GM23338 (cell line): Measurements from ENCODE around the gene PDZD7. TPM values are rescaled to one million over a fixed set of nuclear protein-coding genes. Genes with fewer than 3 reads are reported as not detected.

Experiments used
- ATAC-seq: fragments of 200-7000 bp; cut with Tn5 transposase; 3 replicates; pipeline ENCODE4 v1.9.1; 2020
- DNase-seq: peaks from one replicate; pipeline ENCODE4 v3.0.0-alpha.2; 2015; ENCODE audit warnings: low spot score
- H2AFZ ChIP-seq: fragments of 200-600 bp; sonication (generic); 2 replicates; pipeline ENCODE4 v1.8.0; 2016; ENCODE audit warnings: antibody characterized with exemption, mild to moderate bottlenecking, moderate library complexity
- H3F3A ChIP-seq: fragments of 200-600 bp; sonication (generic); replicated peaks from 2 replicates; pipeline ENCODE4 v1.8.0; 2017; ENCODE audit warnings: antibody characterized with exemption, mixed run types, low read depth
- H3K27ac ChIP-seq: fragments of 200-600 bp; sonication (generic); 2 replicates; pipeline ENCODE4 v1.6.1; 2016; ENCODE audit warnings: low read depth
- H3K27me3 ChIP-seq: fragments of 200-600 bp; sonication (generic); 2 replicates; pipeline ENCODE4 v1.8.0; 2016; ENCODE audit warnings: mild to moderate bottlenecking, mixed run types, moderate library complexity; ENCODE audit not compliant: insufficient read depth
- H3K36me3 ChIP-seq: fragments of 200-600 bp; sonication (generic); 2 replicates; pipeline ENCODE4 v1.8.0; 2016; ENCODE audit warnings: mild to moderate bottlenecking; ENCODE audit not compliant: insufficient read depth
- H3K4me1 ChIP-seq: fragments of 200-600 bp; sonication (generic); 2 replicates; pipeline ENCODE4 v1.8.0; 2016; ENCODE audit warnings: mild to moderate bottlenecking, moderate library complexity; ENCODE audit not compliant: insufficient read depth
- H3K4me2 ChIP-seq: fragments of 200-600 bp; sonication (generic); 2 replicates; pipeline ENCODE4 v1.7.1; 2017; ENCODE audit warnings: mixed run types
- H3K4me3 ChIP-seq: fragments of 200-600 bp; sonication (generic); 2 replicates; pipeline ENCODE4 v1.6.1; 2016; ENCODE audit warnings: mixed run types
- H3K79me2 ChIP-seq: fragments of 200-600 bp; sonication (generic); replicated peaks from 2 replicates; pipeline ENCODE4 v1.8.0; 2017; ENCODE audit warnings: mild to moderate bottlenecking; ENCODE audit not compliant: insufficient read depth
- H3K9me2 ChIP-seq: fragments of 200-600 bp; sonication (generic); 2 replicates; pipeline ENCODE4 v1.8.0; 2017; ENCODE audit not compliant: insufficient read depth
- H4K20me1 ChIP-seq: fragments of 200-600 bp; sonication (generic); replicated peaks from 2 replicates; pipeline ENCODE4 v1.8.0; 2017; ENCODE audit warnings: mild to moderate bottlenecking; ENCODE audit not compliant: insufficient read depth
- H3K27ac Mint-ChIP-seq: 2 replicates; pipeline ENCODE4 v1.8.0; 2020; ENCODE audit warnings: inconsistent platforms, mild to moderate bottlenecking, moderate library complexity, mixed read lengths
- H3K27me3 Mint-ChIP-seq: 3 replicates; pipeline ENCODE4 v1.8.0; 2022; ENCODE audit warnings: low read depth, mild to moderate bottlenecking, moderate library complexity, mixed read lengths, inconsistent platforms; ENCODE audit not compliant: insufficient read depth, poor library complexity
- H3K36me3 Mint-ChIP-seq: 3 replicates; pipeline ENCODE4 v1.8.0; 2021; ENCODE audit warnings: low read depth, mild to moderate bottlenecking, inconsistent platforms, moderate library complexity, mixed read lengths
- H3K4me1 Mint-ChIP-seq: 3 replicates; pipeline ENCODE4 v1.8.0; 2020; ENCODE audit warnings: mild to moderate bottlenecking, inconsistent platforms, mixed read lengths
- H3K4me3 Mint-ChIP-seq: 3 replicates; pipeline ENCODE4 v1.8.0; 2021; ENCODE audit warnings: moderate library complexity, mild to moderate bottlenecking, inconsistent platforms, mixed read lengths
- H3K9me3 Mint-ChIP-seq: 3 replicates; pipeline ENCODE4 v1.8.0; 2020; ENCODE audit warnings: moderate library complexity, mild to moderate bottlenecking, inconsistent platforms, mixed read lengths
- EZH2 ChIP-seq: fragments of 200-600 bp; sonication (generic); IDR thresholded peaks from one replicate; pipeline ENCODE4 v1.8.0; 2017; ENCODE audit warnings: antibody characterized with exemption, mild to moderate bottlenecking, low read depth; ENCODE audit not compliant: unreplicated experiment
- POLR2AphosphoS5 ChIP-seq: IDR thresholded peaks from 2 replicates; pipeline ENCODE4 v1.6.1; 2016; ENCODE audit warnings: antibody characterized with exemption, low read depth
- STAT1 ChIP-seq: IDR thresholded peaks from one replicate; pipeline ENCODE4 v1.6.1; 2016; ENCODE audit warnings: antibody characterized with exemption; ENCODE audit not compliant: unreplicated experiment
- polyA plus RNA-seq: library from polyadenylated mRNA; unstranded; fragments of >200 nt; fragmentation: Nextera tagmentation; extraction: Ambion mirVana; gene quantifications from 2 replicates; pipeline ENCODE4 v1.2.1, GENCODE V29; 2016
- total RNA-seq: library from RNA; depleted of rRNA; stranded (reverse); fragments of >200 nt; shearing (Covaris generic); gene quantifications from 2 replicates; pipeline ENCODE4 v1.2.3, GENCODE V29; 2014
- TF ChIP-seq, protein P1 (sequence below): IDR thresholded peaks from one replicate; pipeline ENCODE4 v1.6.1; 2018; ENCODE audit warnings: antibody characterized with exemption; ENCODE audit not compliant: unreplicated experiment

Gene PDZD7
- total and polyA plus RNA-seq, 2 experiments from 2014 or later = 1.7 to 2.3 TPM

DNA sequence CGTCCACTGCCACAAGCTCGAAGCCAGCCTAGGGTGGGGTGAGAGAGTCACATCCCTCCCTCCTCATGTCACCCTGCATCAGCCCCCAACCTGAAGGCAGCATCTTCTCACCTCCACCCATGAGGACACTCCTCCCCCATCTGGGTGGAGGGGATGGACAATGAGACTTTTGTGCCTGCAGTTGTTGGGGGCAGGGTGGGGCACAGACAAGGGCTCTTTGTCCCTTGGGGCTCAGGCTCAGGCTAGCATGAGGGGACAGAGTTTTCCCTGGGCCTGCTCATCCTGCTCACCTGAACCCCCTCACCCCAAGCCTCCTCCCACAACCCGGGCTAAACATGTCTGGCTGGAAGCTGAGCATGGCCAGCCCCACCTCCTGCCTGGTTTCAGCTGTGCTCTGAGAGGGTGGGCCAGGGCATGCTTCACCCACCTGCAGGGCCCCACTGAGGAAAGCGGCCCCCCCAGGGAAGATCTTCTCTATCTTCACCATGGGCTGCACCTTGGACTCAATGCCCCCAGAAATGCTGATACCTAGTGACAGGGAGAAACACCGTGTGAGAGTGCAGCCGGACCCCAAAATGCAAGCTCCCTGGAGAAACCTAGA lies 22.0 kb downstream of the PDZD7 start (continued):
- TF ChIP-seq, protein P1, sequence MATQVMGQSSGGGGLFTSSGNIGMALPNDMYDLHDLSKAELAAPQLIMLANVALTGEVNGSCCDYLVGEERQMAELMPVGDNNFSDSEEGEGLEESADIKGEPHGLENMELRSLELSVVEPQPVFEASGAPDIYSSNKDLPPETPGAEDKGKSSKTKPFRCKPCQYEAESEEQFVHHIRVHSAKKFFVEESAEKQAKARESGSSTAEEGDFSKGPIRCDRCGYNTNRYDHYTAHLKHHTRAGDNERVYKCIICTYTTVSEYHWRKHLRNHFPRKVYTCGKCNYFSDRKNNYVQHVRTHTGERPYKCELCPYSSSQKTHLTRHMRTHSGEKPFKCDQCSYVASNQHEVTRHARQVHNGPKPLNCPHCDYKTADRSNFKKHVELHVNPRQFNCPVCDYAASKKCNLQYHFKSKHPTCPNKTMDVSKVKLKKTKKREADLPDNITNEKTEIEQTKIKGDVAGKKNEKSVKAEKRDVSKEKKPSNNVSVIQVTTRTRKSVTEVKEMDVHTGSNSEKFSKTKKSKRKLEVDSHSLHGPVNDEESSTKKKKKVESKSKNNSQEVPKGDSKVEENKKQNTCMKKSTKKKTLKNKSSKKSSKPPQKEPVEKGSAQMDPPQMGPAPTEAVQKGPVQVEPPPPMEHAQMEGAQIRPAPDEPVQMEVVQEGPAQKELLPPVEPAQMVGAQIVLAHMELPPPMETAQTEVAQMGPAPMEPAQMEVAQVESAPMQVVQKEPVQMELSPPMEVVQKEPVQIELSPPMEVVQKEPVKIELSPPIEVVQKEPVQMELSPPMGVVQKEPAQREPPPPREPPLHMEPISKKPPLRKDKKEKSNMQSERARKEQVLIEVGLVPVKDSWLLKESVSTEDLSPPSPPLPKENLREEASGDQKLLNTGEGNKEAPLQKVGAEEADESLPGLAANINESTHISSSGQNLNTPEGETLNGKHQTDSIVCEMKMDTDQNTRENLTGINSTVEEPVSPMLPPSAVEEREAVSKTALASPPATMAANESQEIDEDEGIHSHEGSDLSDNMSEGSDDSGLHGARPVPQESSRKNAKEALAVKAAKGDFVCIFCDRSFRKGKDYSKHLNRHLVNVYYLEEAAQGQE = no peak

DNA sequence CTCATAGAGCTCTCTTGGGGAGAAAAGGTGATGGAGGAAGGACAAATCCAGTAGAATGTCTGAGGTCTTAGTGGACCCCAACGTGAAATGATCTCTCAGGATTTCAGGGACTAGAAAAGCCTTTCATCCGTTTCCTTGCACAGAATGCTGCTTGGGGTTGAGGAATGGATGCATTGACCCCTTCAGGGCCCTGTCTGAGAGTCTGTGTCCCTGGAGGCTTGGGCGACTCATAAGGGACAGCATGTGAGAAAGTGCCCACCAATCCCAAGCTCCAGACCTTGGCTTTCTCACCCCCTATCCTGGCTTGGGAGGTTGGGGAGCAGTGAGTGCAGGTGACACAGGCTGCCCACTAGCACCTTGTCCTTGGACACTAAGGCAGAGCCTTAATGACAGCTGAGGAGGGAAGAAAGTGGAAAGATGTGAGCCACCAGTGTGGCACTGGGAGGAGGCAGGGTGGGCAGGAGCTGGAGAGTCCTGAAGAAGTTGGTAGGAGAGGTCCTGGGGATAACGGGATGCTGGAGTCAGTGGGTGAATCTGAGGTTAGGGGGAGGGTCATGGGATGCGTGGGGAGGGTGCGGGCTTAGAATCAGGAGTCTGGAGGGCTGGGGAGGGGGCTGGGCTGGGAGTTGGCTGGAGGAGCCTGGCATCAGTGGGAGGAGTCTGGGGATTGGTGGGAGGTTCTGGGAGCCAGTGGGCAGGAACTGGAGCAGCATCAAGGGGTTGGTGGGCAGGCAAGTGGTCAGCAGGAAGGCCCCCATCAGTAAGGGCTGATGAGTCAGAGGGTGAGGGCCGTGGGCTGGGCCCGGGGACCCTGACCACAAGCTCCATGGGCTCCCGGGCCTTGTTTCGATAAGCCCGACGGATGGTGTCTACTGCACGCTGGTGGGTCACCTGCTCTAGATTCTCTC lies 22.8 kb downstream of the PDZD7 start:
- TF ChIP-seq, protein P1 = no peak
- TF ChIP-seq EZH2 = no peak
- TF ChIP-seq POLR2AphosphoS5 = peak; percentile 23; the same call in 1 of the 2 replicates
- TF ChIP-seq STAT1 = no peak
- Mint-ChIP-seq H3K27ac (no peak overlapping the region), H3K36me3 (peaks cover 29% of the 10 kb centered on the region), H3K9me3 (no peaks in the 10 kb centered on the region), H3K4me3 (0 out of 3 replicates have a peak overlapping the region, but pooled peaks have one; percentile 12), H3K4me1 (peaks cover 20% of the 10 kb centered on the region), H3K27me3 (peaks cover 14% of the 10 kb centered on the region)
- peaks cover 10% of the 10 kb centered on the region; the same call in 1 of the 2 replicates for H3K4me1 ChIP-seq
- H3K36me3 ChIP-seq = no peaks in the 10 kb centered on the region; the same call in 1 of the 2 replicates
- H3F3A ChIP-seq = 0 out of 2 replicates have a peak, but pooled peaks cover 4% of the 10 kb centered on the region
- no peak overlapping the region for H2AFZ ChIP-seq
- ATAC-seq (no peak), DNase-seq (no peak)
- H3K4me2 ChIP-seq = no peak overlapping the region
- H3K9me2 ChIP-seq = no peaks in the 10 kb centered on the region
- H3K79me2 ChIP-seq = no peaks in the 10 kb centered on the region
- H3K4me3 ChIP-seq = no peak overlapping the region
- no peak overlapping the region for H3K27ac ChIP-seq
- H4K20me1 ChIP-seq = 0 out of 2 replicates have a peak, but pooled peaks cover 7% of the 10 kb centered on the region
- no peaks in the 10 kb centered on the region for H3K27me3 ChIP-seq
